Activated CD8-positive, alpha-beta memory T cell treated with anti-CD3 and anti-CD28 coated beads, Interleukin-2, amount 10 ng/mL, durations not matched to agents 7 days and 5 days (primary cell): ENCODE data around the gene LRCH3. TPM values are rescaled to one million over a fixed set of nuclear protein-coding genes. Genes with fewer than 3 reads are reported as not detected.

ENCODE experiments used
- ATAC-seq: fragments of 150-1000 bp; cut with Tn5 transposase; one replicate; pipeline ENCODE4 v1.10.0; 2021; ENCODE audit warnings: moderate library complexity
- CTCF ChIA-PET: fragments of 350-600 bp; sonication (Branson Sonifier 250); formaldehyde crosslinking; loops from one replicate; lab custom pipeline; 2021; ENCODE audit warnings: antibody characterized with exemption; lab: Charles Lee
- DNase-seq: peaks from one replicate; pipeline ENCODE4 v3.0.0-alpha.2; 2020
- H3K27ac Mint-ChIP-seq: one replicate; pipeline ENCODE4 v1.8.0; 2021; ENCODE audit warnings: mild to moderate bottlenecking, mixed read lengths
- H3K27me3 Mint-ChIP-seq: one replicate; pipeline ENCODE4 v1.8.0; 2021; ENCODE audit warnings: mixed read lengths
- H3K36me3 Mint-ChIP-seq: one replicate; pipeline ENCODE4 v1.8.0; 2021; ENCODE audit warnings: mild to moderate bottlenecking, mixed read lengths
- H3K4me1 Mint-ChIP-seq: one replicate; pipeline ENCODE4 v1.8.0; 2021; ENCODE audit warnings: mixed read lengths
- H3K4me3 Mint-ChIP-seq: one replicate; pipeline ENCODE4 v1.8.0; 2021; ENCODE audit warnings: mild to moderate bottlenecking, moderate library complexity, mixed read lengths
- H3K9me3 Mint-ChIP-seq: one replicate; pipeline ENCODE4 v1.8.0; 2022; ENCODE audit warnings: low read depth, mixed read lengths
- total RNA-seq, 2 experiments: library from RNA; stranded (reverse); gene quantifications; one replicate each; pipeline ENCODE4 v1.2.3, GENCODE V29; 2021

Gene LRCH3
- total RNA-seq, 2 experiments from 2014 or later, result 62.2 to 62.6 TPM

DNA sequence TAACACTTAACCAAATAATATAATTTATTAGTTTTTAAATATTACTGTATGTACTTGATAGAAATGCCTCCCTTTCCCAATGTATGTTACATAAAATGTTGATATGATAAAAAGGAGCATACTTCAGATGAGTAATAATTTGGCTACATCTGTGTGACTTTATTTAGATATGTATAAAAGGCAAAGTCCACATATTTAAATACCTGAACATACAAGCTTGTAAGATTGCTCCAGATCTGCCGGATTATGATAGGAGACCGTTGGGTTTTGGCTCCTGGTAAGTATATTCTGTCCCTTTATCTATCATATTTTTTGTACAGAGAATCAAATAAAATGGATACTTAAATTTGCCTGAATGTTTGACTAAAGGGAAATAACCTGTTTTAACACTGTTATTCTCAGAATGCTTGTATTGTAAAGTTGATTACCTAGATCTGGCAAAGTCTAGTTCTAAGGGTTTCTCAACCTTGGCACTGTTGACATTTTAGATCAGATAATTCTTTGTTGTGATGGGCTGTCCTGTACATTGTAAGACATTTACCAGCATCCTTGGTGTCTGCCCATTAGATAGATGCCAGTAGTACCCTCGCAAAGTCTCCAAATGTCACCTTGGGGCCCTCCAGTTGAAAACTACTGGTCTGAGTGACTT is 38.5 kb downstream of the LRCH3 start:
- Mint-ChIP-seq H3K9me3 (no peaks in the 10 kb centered on the region), H3K4me1 (peaks cover 2% of the 10 kb centered on the region), H3K27ac (no peak overlapping the region), H3K27me3 (no peaks in the 10 kb centered on the region), H3K36me3 (peaks cover 37% of the 10 kb centered on the region), H3K4me3 (no peak overlapping the region)
- ATAC-seq (no peak), DNase-seq (no peak)
- CTCF ChIA-PET, result no interaction called here

DNA sequence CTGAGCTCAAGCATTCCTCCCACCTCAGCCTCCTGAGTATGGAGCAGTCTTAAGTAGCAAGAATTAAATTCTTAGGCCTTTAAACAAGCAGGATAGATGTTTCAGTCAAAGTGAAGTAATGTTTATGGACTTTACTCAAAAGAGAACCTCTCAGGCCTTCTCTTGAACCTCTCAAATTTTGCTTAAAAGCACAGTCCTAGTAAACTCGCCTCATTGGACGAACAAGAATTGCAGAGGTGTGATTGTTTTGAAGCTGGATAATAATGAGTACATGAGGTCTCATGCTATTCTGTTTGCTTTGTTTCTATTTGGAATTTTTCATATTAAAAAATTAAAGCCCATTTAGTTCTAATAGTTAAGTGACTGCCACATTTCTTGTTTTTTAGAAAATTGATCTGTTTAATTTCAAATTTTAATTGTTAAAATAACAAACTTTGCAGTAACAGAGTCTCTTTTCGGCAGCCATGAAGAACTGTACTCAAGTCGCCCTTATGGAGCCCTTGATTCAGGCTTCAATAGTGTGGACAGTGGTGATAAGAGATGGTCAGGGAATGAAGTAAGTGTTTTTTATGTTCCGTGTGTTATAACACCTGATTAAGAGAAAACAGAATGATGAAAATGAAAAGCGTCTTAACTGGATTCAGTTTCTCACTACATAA is 39.4 kb downstream of the LRCH3 start:
- H3K27ac Mint-ChIP-seq, result no peak overlapping the region
- no peaks in the 10 kb centered on the region for H3K27me3 Mint-ChIP-seq
- ATAC-seq (no peak), DNase-seq (no peak)
- peaks cover 2% of the 10 kb centered on the region for H3K4me1 Mint-ChIP-seq
- H3K4me3 Mint-ChIP-seq, result no peak overlapping the region
- H3K9me3 Mint-ChIP-seq, result no peaks in the 10 kb centered on the region
- H3K36me3 Mint-ChIP-seq, result peaks cover 37% of the 10 kb centered on the region
- CTCF ChIA-PET, result no interaction called here

DNA sequence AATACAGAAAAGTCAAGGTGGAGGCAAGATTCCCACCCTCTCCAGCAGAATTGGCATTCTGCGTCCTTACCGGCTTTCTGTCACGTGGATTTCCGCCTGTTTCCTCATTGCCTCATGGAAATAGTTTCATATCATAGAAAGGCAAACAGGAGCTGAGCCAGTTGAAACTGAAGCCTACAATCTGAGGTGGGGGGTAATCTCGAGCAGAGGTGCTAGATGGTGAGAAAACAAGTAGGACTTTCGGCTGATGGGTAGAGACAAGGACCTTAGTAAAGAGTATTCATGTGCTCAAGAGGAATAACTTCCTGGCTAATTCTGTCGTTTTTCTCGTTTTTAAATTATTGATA is 39.9 kb downstream of the LRCH3 start:
- Mint-ChIP-seq H3K4me3 (no peak overlapping the region), H3K36me3 (peaks cover 39% of the 10 kb centered on the region), H3K27me3 (no peaks in the 10 kb centered on the region), H3K9me3 (no peaks in the 10 kb centered on the region), H3K27ac (no peak overlapping the region), H3K4me1 (peaks cover 2% of the 10 kb centered on the region)
- DNase-seq, result no peak
- ATAC-seq, result no peak
- CTCF ChIA-PET, result no interaction called here

DNA sequence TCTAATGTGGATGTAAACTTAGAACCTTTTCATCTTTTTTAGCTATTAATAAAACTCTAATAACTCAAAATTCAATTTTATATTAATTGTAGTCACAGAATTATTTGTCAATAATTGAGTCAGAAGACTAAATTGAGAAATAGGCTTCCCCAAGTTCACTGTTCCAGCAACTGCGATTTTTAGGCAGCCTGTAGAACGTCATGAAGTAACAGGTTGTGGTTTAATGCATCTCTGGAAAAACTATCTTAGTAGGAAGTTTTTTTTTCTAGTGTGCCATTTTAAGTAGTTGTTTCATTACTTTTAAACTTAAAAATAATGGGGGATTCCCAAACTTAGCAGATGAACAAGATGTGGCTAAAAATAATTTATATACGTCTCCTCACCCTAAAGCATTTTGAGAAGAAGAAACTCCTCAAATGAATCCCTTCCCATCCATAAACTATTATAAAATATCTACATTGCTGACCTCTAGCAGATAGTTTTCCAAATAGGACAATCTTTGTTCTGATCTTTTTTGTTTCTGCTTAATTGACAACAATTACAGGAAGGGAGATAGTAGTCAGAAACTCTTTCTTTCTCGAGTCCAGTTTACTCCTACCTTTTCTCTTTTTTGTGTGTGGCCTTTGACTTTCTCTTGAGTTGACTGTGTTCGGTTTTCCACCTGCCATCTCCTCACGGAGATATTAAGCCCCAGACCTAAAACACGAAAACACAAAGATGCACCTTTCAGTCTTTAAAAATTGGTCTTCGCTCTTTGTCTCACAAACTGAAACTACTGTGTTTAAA is 43.1 kb downstream of the LRCH3 start:
- H3K4me1 Mint-ChIP-seq, result peaks cover 5% of the 10 kb centered on the region
- H3K36me3 Mint-ChIP-seq, result peaks cover 38% of the 10 kb centered on the region
- ATAC-seq (no peak), DNase-seq (no peak)
- H3K27me3 Mint-ChIP-seq, result no peaks in the 10 kb centered on the region
- H3K9me3 Mint-ChIP-seq, result no peaks in the 10 kb centered on the region
- CTCF ChIA-PET, result no interaction called here
- no peak overlapping the region for H3K4me3 Mint-ChIP-seq
- H3K27ac Mint-ChIP-seq, result no peak overlapping the region

DNA sequence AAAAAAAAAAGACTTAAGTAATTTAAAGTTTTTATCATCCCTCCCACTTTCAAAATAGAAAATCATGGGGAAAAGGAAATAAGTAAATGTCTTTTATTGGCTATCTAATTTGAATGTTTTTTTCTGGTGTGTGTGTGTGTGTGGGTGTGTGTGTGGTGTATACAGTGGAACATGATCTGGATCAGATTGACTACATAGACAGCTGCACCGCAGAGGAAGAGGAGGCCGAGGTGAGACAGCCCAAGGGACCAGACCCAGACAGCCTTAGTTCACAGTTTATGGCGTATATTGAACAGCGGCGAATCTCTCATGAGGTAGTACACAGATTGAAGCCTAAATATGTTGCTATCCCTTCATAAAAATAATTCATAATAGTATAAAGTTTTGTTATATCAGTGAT is 44.5 kb downstream of the LRCH3 start:
- Mint-ChIP-seq H3K9me3 (no peaks in the 10 kb centered on the region), H3K4me1 (peaks cover 5% of the 10 kb centered on the region), H3K4me3 (no peak overlapping the region), H3K27ac (no peak overlapping the region), H3K27me3 (no peaks in the 10 kb centered on the region), H3K36me3 (peaks cover 38% of the 10 kb centered on the region)
- no peak for ATAC-seq
- no peak for DNase-seq
- CTCF ChIA-PET, result no interaction called here

DNA sequence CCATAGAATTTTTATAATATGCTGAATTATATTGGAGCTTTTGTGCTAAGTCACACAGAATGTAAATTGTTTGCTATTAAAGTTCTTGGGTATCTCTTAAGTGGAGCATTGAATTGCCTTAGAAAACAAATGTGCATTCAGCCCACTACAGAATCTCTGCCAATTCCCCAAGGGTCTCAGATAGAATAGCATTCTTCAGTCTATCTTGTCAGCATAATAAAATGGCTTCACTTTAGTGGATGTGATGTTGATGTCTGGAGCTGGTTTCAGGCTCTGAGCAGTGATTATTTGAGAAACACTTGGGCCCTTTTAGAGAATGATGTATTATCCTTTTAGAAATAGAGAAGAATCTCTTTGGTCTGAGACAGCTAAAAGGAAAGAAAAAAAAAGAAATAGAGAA is 45.2 kb downstream of the LRCH3 start:
- peaks cover 37% of the 10 kb centered on the region for H3K36me3 Mint-ChIP-seq
- H3K27ac Mint-ChIP-seq, result no peak overlapping the region
- CTCF ChIA-PET, result no interaction called here

DNA sequence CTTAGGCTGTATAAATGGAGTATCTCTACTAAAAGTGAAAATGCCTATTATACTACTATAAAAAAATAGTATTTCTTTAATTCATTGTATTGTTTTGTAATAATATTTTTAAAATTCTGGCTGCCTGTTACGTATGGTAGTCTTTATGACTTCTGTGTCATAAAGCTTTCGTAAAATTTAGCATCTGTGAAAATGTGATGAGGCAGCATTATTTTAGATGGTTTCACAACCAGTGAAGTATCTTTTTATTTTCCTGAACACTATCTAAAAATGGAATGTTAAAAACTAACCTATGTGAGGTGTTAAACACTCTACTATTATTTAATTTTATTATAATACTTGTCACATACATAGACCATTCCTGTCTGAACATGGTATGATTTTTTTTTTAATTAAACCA is 46.2 kb downstream of the LRCH3 start:
- CTCF ChIA-PET, result no interaction called here
- H3K36me3 Mint-ChIP-seq, result peaks cover 46% of the 10 kb centered on the region

More for the DNA sequence above, 45.2 kb downstream of the LRCH3 start:
- H3K4me3 Mint-ChIP-seq, result no peak overlapping the region
- no peaks in the 10 kb centered on the region for H3K27me3 Mint-ChIP-seq
- no peaks in the 10 kb centered on the region for H3K9me3 Mint-ChIP-seq
- ATAC-seq, result no peak
- H3K4me1 Mint-ChIP-seq, result peaks cover 5% of the 10 kb centered on the region
- DNase-seq, result no peak

DNA sequence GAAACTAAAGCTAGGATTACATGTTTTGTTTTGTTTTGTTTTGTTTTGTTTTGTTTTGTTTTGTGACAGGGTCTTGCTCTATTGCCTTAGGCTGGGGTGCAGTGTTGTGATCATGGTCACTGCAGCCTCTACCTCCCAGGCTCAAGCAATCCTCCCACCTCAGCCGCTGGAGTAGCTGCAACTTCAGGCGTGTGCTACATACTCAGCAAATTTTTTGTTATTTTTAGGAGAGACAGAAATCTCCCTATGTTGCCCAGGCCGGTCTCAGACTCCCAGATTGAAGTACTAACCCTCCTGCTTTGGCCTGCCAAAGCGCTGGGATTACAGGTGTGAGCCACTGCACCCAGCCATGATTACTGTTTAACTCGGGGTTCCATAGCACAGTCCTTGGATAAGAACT is 50.7 kb downstream of the LRCH3 start:
- peaks cover 5% of the 10 kb centered on the region for H3K4me1 Mint-ChIP-seq
- H3K27me3 Mint-ChIP-seq, result no peaks in the 10 kb centered on the region
- ATAC-seq (no peak), DNase-seq (no peak)
- H3K4me3 Mint-ChIP-seq, result no peak overlapping the region
- no peak overlapping the region for H3K27ac Mint-ChIP-seq
- H3K36me3 Mint-ChIP-seq, result peaks cover 51% of the 10 kb centered on the region
- CTCF ChIA-PET, result no interaction called here
- no peaks in the 10 kb centered on the region for H3K9me3 Mint-ChIP-seq

More for the DNA sequence above, 46.2 kb downstream of the LRCH3 start:
- DNase-seq, result no peak
- H3K27ac Mint-ChIP-seq, result no peak overlapping the region
- H3K27me3 Mint-ChIP-seq, result no peaks in the 10 kb centered on the region
- ATAC-seq, result no peak
- peaks cover 5% of the 10 kb centered on the region for H3K4me1 Mint-ChIP-seq
- no peak overlapping the region for H3K4me3 Mint-ChIP-seq
- no peaks in the 10 kb centered on the region for H3K9me3 Mint-ChIP-seq

DNA sequence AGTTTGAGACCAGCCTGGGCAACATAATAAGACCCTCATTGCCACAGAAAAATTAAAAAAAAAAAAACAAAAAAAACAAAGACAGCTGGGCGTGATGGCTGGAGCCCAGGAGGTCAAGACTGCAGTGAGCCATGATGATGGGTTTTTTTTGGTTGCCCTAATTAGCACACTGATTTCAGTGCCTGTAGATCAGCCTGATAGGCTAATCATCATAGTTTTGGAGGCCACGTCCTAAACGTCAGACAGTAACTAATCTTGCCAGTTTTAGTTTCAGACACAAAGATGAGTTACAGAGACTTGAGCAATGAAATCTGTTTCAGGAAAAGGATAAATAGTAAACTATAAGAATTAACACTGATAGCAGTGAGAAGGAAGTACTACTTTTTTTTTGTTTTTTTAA is 55.4 kb downstream of the LRCH3 start:
- DNase-seq (no peak), ATAC-seq (no peak)
- H3K27ac Mint-ChIP-seq, result no peak overlapping the region
- CTCF ChIA-PET, result no interaction called here
- H3K4me1 Mint-ChIP-seq, result peaks cover 21% of the 10 kb centered on the region
- no peak overlapping the region for H3K4me3 Mint-ChIP-seq
- peaks cover 65% of the 10 kb centered on the region for H3K36me3 Mint-ChIP-seq
- no peaks in the 10 kb centered on the region for H3K9me3 Mint-ChIP-seq
- H3K27me3 Mint-ChIP-seq, result no peaks in the 10 kb centered on the region

DNA sequence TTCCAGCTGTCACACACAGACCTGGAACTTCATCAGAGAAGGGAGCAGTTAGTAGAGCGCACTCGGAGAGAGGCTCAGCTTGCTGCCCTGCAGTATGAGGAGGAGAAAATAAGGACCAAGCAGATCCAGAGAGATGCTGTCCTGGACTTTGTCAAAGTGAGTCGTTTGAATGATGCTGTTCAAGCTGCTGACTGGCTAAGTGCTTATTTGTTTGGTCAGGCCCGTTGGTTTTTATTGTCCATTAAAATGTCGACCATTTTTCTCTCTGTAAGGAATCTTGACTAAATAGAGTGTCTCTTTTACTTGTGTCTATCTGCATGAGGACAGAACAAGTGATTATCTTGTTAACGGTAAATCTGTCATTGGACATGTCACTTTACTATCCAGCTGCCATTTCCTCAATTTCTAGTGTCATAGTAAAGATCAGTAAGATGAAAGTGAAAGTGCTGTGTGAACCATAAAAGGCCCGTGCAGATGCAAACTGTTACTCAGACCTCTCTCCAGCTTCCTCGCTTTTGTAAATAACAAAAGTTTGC is 56.9 kb downstream of the LRCH3 start:
- peaks cover 21% of the 10 kb centered on the region for H3K4me1 Mint-ChIP-seq
- CTCF ChIA-PET, result interaction anchor here (1.6 to 1.8 kb wide), 2 partner anchors 56 to 249 kb away, joined by 4 to 7 read pairs; partner anchors contain the start of gene LRCH3
- peak overlapping the region; percentile 67 for H3K4me3 Mint-ChIP-seq
- H3K27me3 Mint-ChIP-seq, result no peaks in the 10 kb centered on the region
- peak overlapping the region; percentile 93 for H3K27ac Mint-ChIP-seq
- peak; percentile 96 for ATAC-seq
- H3K9me3 Mint-ChIP-seq, result no peaks in the 10 kb centered on the region
- peak; percentile 55 for DNase-seq
- H3K36me3 Mint-ChIP-seq, result peaks cover 66% of the 10 kb centered on the region

DNA sequence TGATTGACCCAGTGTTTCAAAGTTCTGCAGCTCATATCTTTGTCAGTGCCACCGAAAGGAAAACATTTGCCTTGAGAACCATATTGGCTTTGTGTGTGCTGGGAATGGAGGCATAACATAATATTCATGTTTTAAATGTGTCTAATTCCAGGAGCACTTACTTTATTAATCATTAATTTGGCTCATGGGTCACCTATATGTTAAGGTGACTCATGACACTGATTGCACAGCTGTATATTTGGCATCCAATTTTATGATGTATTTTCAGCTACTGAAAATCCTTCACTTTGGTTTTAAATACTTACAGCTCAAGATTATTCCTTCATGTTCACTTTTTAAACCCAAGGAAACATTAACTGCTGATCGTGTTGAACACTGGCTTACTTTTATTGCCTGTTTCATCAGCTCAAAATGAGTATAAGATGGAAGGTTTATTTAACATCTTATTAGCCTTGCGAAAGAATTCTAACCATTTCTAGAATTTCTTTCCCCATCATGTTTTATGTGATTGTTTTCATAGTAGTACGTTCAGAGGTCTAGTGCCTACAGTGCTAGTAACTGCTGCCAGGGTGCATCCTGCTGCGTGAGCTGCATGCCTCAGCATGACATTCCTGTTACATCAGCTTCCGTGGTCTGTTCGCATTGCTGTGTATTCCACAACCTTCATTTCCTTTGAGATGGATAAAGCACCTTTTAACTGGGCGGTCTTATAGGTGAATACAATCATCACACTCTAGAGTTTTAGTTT is 63.7 kb downstream of the LRCH3 start:
- Mint-ChIP-seq H3K4me1 (no peaks in the 10 kb centered on the region), H3K27me3 (no peaks in the 10 kb centered on the region), H3K27ac (no peak overlapping the region), H3K9me3 (no peaks in the 10 kb centered on the region), H3K4me3 (no peak overlapping the region), H3K36me3 (peaks cover 50% of the 10 kb centered on the region)
- DNase-seq, result no peak
- no peak for ATAC-seq
- CTCF ChIA-PET, result no interaction called here

DNA sequence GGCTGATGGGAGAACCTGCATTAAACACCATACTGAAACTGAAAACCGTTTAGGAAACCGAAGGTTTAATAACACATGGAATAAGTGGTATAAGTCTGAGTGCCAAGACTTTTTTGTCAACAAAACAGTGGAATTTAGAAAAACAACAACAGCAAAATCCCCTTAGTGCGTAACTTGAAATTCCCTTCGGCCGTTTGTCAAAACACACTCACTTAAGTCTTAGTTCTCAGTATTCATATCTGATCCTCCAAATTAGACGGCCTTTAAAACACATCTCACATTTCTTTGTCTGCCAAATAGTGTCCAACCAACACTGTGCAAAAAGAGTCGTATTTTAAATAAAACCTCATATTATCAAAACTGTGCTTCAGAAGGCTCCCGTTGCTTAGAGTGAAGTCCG is 64.5 kb downstream of the LRCH3 start:
- ATAC-seq (no peak), DNase-seq (no peak)
- Mint-ChIP-seq H3K27me3 (no peaks in the 10 kb centered on the region), H3K4me3 (no peak overlapping the region), H3K9me3 (no peaks in the 10 kb centered on the region), H3K27ac (no peak overlapping the region), H3K4me1 (no peaks in the 10 kb centered on the region), H3K36me3 (peaks cover 48% of the 10 kb centered on the region)
- CTCF ChIA-PET, result interaction anchor here (1.0 kb wide), 1 partner anchor 87 kb away, joined by 3 read pairs; no protein-coding TSS in a partner anchor

DNA sequence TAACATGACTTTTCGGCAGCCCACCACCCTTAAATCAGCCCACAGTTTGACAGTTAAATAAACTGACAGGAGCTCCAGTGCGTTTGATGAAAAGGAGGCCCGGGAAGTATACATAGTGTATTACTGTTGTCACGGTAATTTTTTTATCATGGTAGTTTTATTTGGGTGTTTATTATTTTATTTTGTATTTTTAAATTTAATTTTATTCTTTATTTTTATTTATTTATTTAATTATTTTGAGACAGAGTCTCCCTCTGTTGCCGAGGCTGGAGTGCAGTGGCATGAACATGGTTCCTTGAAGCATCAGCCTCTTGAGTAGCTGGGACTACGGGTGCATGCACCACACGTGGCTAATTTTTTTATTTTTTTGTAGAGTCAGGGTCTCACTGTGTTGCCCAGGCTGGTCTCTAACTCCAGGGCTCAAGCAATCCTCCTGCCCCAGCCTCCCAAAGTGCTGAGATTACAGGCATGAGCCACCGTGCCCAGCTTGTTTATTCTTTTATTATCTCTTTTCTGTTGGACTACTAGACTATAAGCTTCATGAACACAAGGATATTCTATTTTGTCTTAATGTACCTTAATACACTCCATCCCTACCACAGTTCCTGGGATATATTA is 65.3 kb downstream of the LRCH3 start:
- Mint-ChIP-seq H3K4me1 (peaks cover 6% of the 10 kb centered on the region), H3K36me3 (peaks cover 46% of the 10 kb centered on the region)

More for the DNA sequence above, 65.3 kb downstream of the LRCH3 start:
- no peak overlapping the region for H3K4me3 Mint-ChIP-seq
- ATAC-seq, result no peak
- no peaks in the 10 kb centered on the region for H3K27me3 Mint-ChIP-seq
- CTCF ChIA-PET, result interaction anchor here (1.0 kb wide), 1 partner anchor 87 kb away, joined by 3 read pairs; no protein-coding TSS in a partner anchor
- H3K9me3 Mint-ChIP-seq, result no peaks in the 10 kb centered on the region
- no peak overlapping the region for H3K27ac Mint-ChIP-seq
- no peak for DNase-seq
